Ishikawa (cell line): ENCODE results near the gene HMCN1.

ENCODE experiments used
- EP300 ChIP-seq: IDR thresholded peaks from 2 replicates; pipeline ENCODE4 v1.6.1; 2012; ENCODE audit warnings: borderline replicate concordance
- RAD21 ChIP-seq: IDR thresholded peaks from 2 replicates; pipeline ENCODE4 v1.6.1; 2012; ENCODE audit warnings: low read depth
- REST ChIP-seq: IDR thresholded peaks from 2 replicates; pipeline ENCODE4 v1.6.1; 2012; ENCODE audit warnings: low read depth, mild to moderate bottlenecking
- TAF1 ChIP-seq: IDR thresholded peaks from 2 replicates; pipeline ENCODE4 v1.6.1; 2012; ENCODE audit warnings: low read depth, mild to moderate bottlenecking
- TCF12 ChIP-seq: IDR thresholded peaks from 2 replicates; pipeline ENCODE4 v1.6.1; 2012; ENCODE audit warnings: low read depth
- YY1 ChIP-seq: IDR thresholded peaks from 2 replicates; pipeline ENCODE4 v1.6.1; 2012; ENCODE audit warnings: low read depth

DNA sequence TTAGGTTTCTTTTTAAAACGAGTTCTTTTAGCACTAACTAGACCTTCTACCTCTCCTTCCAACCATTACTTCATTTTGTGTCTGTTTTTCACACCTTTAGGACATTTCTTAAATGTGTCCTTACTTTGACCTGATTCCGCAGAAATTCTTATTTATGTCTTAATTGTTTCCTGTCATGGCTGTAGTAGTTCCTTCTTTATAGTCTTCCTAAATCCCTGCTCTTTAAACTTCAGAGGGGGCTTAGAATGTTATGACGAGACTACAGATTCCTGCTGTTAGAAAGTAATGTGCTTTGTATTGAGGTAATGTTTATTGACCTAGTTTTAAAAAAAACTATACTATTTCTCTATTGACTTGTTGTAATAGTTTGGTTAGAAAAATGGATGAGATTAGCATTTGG is 70.4 kb downstream of the HMCN1 start:
- TF ChIP-seq TCF12 = no peak
- no peak for TF ChIP-seq EP300
- TF ChIP-seq REST = no peak
- no peak for TF ChIP-seq YY1
- TF ChIP-seq TAF1 = no peak
- no peak for TF ChIP-seq RAD21
